ENCODE results near the gene NLRP12.

- no peak for TF ChIP-seq CTCF (IDR thresholded peaks at IDR 0.05)
- peak; percentile 57 for TF ChIP-seq POLR2A (IDR thresholded peaks at IDR 0.05)
- peak; percentile 86 for TF ChIP-seq POLR2AphosphoS5 (IDR thresholded peaks at IDR 0.05)
Observed at GRCh38 chr19:53867225-53868090, 43.3 kb upstream of the NLRP12 start, which contains the start of gene MYADM.
